ENCODE data around the gene PIGZ. TPM values are rescaled to one million over a fixed set of nuclear protein-coding genes. Genes with fewer than 3 reads are reported as not detected.
"Not testable (repeated sequence)": the region's sequence is repeated elsewhere in the genome, so short reads cannot be mapped to it uniquely, and the experiment has no call there.

PIGZ gene
- total and polyA plus RNA-seq, 5 donors = 3.4 to 5.2 (median 4.0) TPM

DNA sequence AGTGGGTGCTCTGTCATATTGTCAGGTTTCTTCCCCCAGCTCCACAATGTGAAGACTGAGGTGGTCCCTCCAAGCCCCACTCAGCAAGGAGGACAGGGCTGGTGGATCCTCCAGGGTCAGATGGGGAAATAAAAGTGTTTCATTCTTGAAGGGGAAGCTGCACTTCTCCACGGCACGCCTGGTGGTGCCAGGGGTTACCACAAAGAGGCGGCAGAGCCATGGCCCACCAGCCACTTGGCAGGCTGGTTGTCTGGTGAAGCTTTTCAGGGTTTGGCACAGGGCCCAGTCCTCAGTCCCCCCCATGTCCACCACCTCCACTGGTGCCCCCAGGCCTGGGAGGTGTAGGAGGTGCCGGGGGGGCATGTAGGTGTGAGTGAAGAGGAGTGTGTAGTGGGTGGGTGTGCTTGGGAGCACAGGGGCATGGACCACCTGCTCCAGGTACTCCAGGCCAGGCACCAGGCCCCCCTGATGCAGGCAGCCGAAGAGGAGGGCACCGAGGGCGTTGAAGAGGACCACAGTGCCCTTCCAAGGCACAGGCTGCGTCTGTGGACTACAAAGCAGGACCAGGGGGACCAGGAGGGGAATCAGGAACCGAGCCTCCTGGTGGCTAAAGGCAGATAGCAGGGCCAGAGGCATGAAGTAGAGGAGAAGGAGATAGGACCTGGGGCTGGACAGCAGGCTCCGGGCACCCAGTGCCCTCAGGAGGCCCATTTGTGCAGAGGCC is 21.3 kb downstream of the PIGZ start:
- 87% methylated on average over 10 of the region's 10 CpGs for WGBS
- intact Hi-C loops (cut with DNase I) = loop anchor here in 1 of 4 donors (10.0 kb wide), 1 partner anchor 82 kb away; the partner anchor contains the start of gene SENP5

DNA sequence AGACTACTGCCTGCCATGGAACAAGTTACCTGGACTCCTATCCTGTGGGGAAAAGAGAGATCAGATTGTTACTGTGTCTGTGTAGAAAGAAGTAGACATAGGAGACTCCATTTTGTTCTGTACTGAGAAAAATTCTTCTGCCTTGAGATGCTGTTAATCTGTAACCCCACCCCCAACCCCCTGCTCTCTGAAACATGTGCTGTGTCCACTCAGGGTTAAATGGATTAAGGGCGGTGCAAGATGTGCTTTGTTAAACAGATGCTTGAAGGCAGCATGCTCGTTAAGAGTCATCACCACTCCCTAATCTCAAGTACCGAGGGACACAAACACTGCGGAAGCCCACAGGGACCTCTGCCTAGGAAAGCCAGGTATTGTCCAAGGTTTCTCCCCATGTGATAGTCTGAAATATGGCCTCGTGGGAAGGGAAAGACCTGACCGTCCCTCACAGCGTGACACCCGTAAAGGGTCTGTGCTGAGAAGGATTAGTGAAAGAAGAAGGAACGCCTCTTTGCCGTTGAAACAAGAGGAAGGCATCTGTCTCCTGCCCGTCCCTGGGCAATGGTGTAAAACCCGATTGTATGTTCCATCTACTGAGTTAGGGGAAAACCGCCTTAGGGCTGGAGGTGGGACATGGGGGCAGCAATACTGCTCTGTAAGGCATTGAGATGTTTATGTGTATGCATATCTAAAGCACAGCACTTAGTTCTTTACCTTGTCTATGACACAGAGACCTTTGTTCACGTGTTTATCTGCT is 24.4 kb downstream of the PIGZ start:
- not testable (repeated sequence) for H3K27ac ChIP-seq (ENCODE audit: low read length); H3K4me3 ChIP-seq (ENCODE audit: low read length); H3K4me1 ChIP-seq (ENCODE audit: control insufficient read depth, insufficient read depth, low read length); H3K27me3 ChIP-seq (ENCODE audit: control insufficient read depth, insufficient read depth); ATAC-seq; DNase-seq; H3K9me3 ChIP-seq (ENCODE audit: control insufficient read depth, low read length)
- 76% methylated on average over 14 of the region's 14 CpGs for WGBS
- intact Hi-C loops (cut with DNase I) = loop anchor here in 2 of 4 donors (5.0 to 10.0 kb wide), 2 partner anchors 77 to 79 kb away; partner anchors contain the start of gene SENP5 (in 2 of the 2)

More for the DNA sequence above, 21.3 kb downstream of the PIGZ start:
- no peaks in the 10 kb centered on the region for H3K27me3 ChIP-seq (ENCODE audit: control insufficient read depth, insufficient read depth)
- no peak overlapping the region for H3K4me3 ChIP-seq (ENCODE audit: low read length)
- ATAC-seq (no peak), DNase-seq (peak in 1 of 3 donors; percentile 41)
- no peak overlapping the region for H3K27ac ChIP-seq (ENCODE audit: low read length)
- H3K4me1 ChIP-seq (ENCODE audit: control insufficient read depth, insufficient read depth, low read length) = peaks cover 2% of the 10 kb centered on the region
- no peaks in the 10 kb centered on the region for H3K9me3 ChIP-seq (ENCODE audit: control insufficient read depth, low read length)

- H3K27ac ChIP-seq (ENCODE audit: low read length) = peak overlapping the region; percentile 67
- H3K4me3 ChIP-seq (ENCODE audit: low read length) = peak overlapping the region; percentile 91
- no peaks in the 10 kb centered on the region for H3K27me3 ChIP-seq (ENCODE audit: control insufficient read depth, insufficient read depth)
- peaks cover 6% of the 10 kb centered on the region for H3K4me1 ChIP-seq (ENCODE audit: control insufficient read depth, insufficient read depth, low read length)
- peak in 1 of 3 donors; percentile 57 for DNase-seq
- under 1% methylated on average over 25 of the region's 25 CpGs for WGBS
- no peak for ATAC-seq
- no peaks in the 10 kb centered on the region for H3K9me3 ChIP-seq (ENCODE audit: control insufficient read depth, low read length)
- intact Hi-C loops (cut with DNase I) = loop anchor here in 2 of 4 donors (5.0 to 10.0 kb wide), 2 partner anchors 76 to 78 kb away; partner anchors contain the start of gene SENP5 (in 2 of the 2)
These were observed 25.7 kb downstream of the PIGZ start for GRCh38 chr3:196942915-196943277.

- intact Hi-C loops (cut with DNase I) = loop anchor here in 2 of 4 donors (5.0 to 10.0 kb wide), 2 partner anchors 75 to 78 kb away; partner anchors contain the start of gene SENP5 (in 2 of the 2)
- Histone ChIP-seq H3K4me1 (ENCODE audit: control insufficient read depth, insufficient read depth, low read length) (peaks cover 6% of the 10 kb centered on the region), H3K27me3 (ENCODE audit: control insufficient read depth, insufficient read depth) (no peaks in the 10 kb centered on the region), H3K27ac (ENCODE audit: low read length) (peak within 1 kb of the TSS; percentile 84), H3K4me3 (ENCODE audit: low read length) (peak within 1 kb of the TSS; percentile 91), H3K9me3 (ENCODE audit: control insufficient read depth, low read length) (no peaks in the 10 kb centered on the region)
- peak; percentile 96 to 97 for ATAC-seq
- WGBS = under 1% methylated on average over 77 of the region's 77 CpGs
- peak; percentile 99 to 100 (median 100) for DNase-seq
These were observed 26.3 kb downstream of the PIGZ start, which contains the start of gene NCBP2 for GRCh38 chr3:196942226-196942914. TSS of gene NCBP2 (minus strand) at chr3:196942528. CDS start at chr3:196942503, 25 bp downstream.

- WGBS = under 1% methylated on average over 31 of the region's 31 CpGs
These were observed 26.9 kb downstream of the PIGZ start for GRCh38 chr3:196941729-196942225.

DNA sequence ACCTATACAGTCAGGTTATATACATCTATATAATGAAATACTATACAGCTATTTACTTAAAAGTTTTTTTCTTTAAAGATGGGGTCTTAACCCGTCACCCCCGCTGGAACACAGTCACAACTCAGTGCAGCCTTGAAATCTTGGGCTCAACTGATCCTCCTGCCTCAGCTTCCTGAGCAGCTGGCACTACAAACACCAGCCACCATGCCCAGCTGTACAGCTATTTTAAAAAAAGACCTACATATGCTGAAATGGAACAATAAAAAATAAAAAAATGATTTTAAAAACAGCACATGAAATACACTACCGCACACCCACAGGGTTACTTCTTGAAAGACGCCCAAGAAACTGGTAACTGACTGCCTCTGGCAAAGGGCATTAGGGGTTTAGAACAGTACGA is 30.1 kb downstream of the PIGZ start:
- no peaks in the 10 kb centered on the region for H3K9me3 ChIP-seq (ENCODE audit: control insufficient read depth, low read length)
- no peak for DNase-seq
- H3K4me1 ChIP-seq (ENCODE audit: control insufficient read depth, insufficient read depth, low read length) = peaks cover 6% of the 10 kb centered on the region
- H3K4me3 ChIP-seq (ENCODE audit: low read length) = no peak overlapping the region
- WGBS = 91% methylated on average over 5 of the region's 5 CpGs
- no peaks in the 10 kb centered on the region for H3K27me3 ChIP-seq (ENCODE audit: control insufficient read depth, insufficient read depth)
- no peak for ATAC-seq
- no peak overlapping the region for H3K27ac ChIP-seq (ENCODE audit: low read length)
- intact Hi-C loops (cut with DNase I) = no loop called here

More at GRCh38 chr3:196941729-196942225, 26.9 kb downstream of the PIGZ start:
- intact Hi-C loops (cut with DNase I) = loop anchor here in 2 of 4 donors (5.0 to 10.0 kb wide), 2 partner anchors 74 to 77 kb away; partner anchors contain the start of gene SENP5 (in 2 of the 2)
- ATAC-seq (peak; percentile 61 to 67), DNase-seq (peak in 2 of 3 donors; percentile 46 to 69)
- no peaks in the 10 kb centered on the region for H3K27me3 ChIP-seq (ENCODE audit: control insufficient read depth, insufficient read depth)
- no peaks in the 10 kb centered on the region for H3K9me3 ChIP-seq (ENCODE audit: control insufficient read depth, low read length)
- H3K27ac ChIP-seq (ENCODE audit: low read length) = peak overlapping the region; percentile 84
- H3K4me3 ChIP-seq (ENCODE audit: low read length) = peak overlapping the region; percentile 91
- H3K4me1 ChIP-seq (ENCODE audit: control insufficient read depth, insufficient read depth, low read length) = peaks cover 6% of the 10 kb centered on the region

DNA sequence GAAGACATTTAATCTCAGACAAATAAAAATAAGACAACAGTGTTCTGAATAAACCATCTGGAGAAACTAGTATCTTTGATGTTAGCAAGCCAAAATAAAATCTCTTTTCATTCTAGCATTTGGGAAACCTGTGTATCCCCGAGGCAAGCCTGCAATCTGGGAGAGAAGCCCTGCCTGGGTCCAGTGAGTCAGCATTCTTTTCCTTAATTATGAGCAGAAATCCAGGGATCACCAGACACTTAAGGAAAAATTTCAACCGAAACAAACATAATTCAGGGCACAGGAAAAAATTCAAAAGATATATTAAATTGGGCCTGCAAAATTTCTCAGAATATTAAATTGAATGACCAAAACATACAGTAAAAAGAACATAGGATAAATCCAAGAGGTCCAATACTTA is 30.5 kb downstream of the PIGZ start:
- H3K9me3 ChIP-seq (ENCODE audit: control insufficient read depth, low read length) = no peaks in the 10 kb centered on the region
- no peaks in the 10 kb centered on the region for H3K27me3 ChIP-seq (ENCODE audit: control insufficient read depth, insufficient read depth)
- H3K27ac ChIP-seq (ENCODE audit: low read length) = no peak overlapping the region
- no peak overlapping the region for H3K4me3 ChIP-seq (ENCODE audit: low read length)
- H3K4me1 ChIP-seq (ENCODE audit: control insufficient read depth, insufficient read depth, low read length) = peaks cover 4% of the 10 kb centered on the region
- 85% methylated on average over 2 of the region's 2 CpGs for WGBS
- ATAC-seq (no peak), DNase-seq (no peak)
- intact Hi-C loops (cut with DNase I) = no loop called here

GRCh38 chr3:196936288-196936687 is 32.3 kb downstream of the PIGZ start:
- WGBS = 85% methylated on average over 3 of the region's 3 CpGs
- no peak overlapping the region for H3K4me3 ChIP-seq (ENCODE audit: low read length)
- ATAC-seq (no peak), DNase-seq (no peak)
- no peaks in the 10 kb centered on the region for H3K9me3 ChIP-seq (ENCODE audit: control insufficient read depth, low read length)
- no peak overlapping the region for H3K27ac ChIP-seq (ENCODE audit: low read length)
- intact Hi-C loops (cut with DNase I) = no loop called here
- H3K4me1 ChIP-seq (ENCODE audit: control insufficient read depth, insufficient read depth, low read length) = peaks cover 4% of the 10 kb centered on the region
- H3K27me3 ChIP-seq (ENCODE audit: control insufficient read depth, insufficient read depth) = no peaks in the 10 kb centered on the region

- ATAC-seq (no peak), DNase-seq (no peak)
- no peak overlapping the region for H3K4me3 ChIP-seq (ENCODE audit: low read length)
- intact Hi-C loops (cut with DNase I) = no loop called here
- H3K4me1 ChIP-seq (ENCODE audit: control insufficient read depth, insufficient read depth, low read length) = no peaks in the 10 kb centered on the region
- no peaks in the 10 kb centered on the region for H3K9me3 ChIP-seq (ENCODE audit: control insufficient read depth, low read length)
- WGBS = 89% methylated on average over 3 of the region's 3 CpGs
- no peak overlapping the region for H3K27ac ChIP-seq (ENCODE audit: low read length)
- H3K27me3 ChIP-seq (ENCODE audit: control insufficient read depth, insufficient read depth) = no peaks in the 10 kb centered on the region
These were observed 36.0 kb downstream of the PIGZ start for GRCh38 chr3:196932600-196932999.

- 86% methylated on average over 12 of the region's 12 CpGs for WGBS
These were observed 36.6 kb downstream of the PIGZ start for GRCh38 chr3:196931828-196932587.

More at GRCh38 chr3:196931828-196932587, 36.6 kb downstream of the PIGZ start:
- no peaks in the 10 kb centered on the region for H3K4me1 ChIP-seq (ENCODE audit: control insufficient read depth, insufficient read depth, low read length)
- no peaks in the 10 kb centered on the region for H3K27me3 ChIP-seq (ENCODE audit: control insufficient read depth, insufficient read depth)
- ATAC-seq (no peak), DNase-seq (no peak)
- intact Hi-C loops (cut with DNase I) = no loop called here
- no peak overlapping the region for H3K27ac ChIP-seq (ENCODE audit: low read length)
- no peaks in the 10 kb centered on the region for H3K9me3 ChIP-seq (ENCODE audit: control insufficient read depth, low read length)
- H3K4me3 ChIP-seq (ENCODE audit: low read length) = no peak overlapping the region

Measured in right cardiac atrium (tissue), 5 donors.